HG03342 (cell line): Measurements from ENCODE around the gene ADAMTSL3.
"Not testable (repeated sequence)": the region's sequence is repeated elsewhere in the genome, so short reads cannot be mapped to it uniquely, and the experiment has no call there.

Experiments used
- ATAC-seq: cut with Tn5 transposase; IDR thresholded peaks from one replicate; pipeline ENCODE4 v1.9.1; 2021; ENCODE audit warnings: mild to moderate bottlenecking, moderate library complexity; ENCODE audit not compliant: unreplicated experiment

ADAMTSL3 gene

GRCh38 chr15:84006421-84006820 is 352.5 kb downstream of the ADAMTSL3 start:
- ATAC-seq = no peak

DNA sequence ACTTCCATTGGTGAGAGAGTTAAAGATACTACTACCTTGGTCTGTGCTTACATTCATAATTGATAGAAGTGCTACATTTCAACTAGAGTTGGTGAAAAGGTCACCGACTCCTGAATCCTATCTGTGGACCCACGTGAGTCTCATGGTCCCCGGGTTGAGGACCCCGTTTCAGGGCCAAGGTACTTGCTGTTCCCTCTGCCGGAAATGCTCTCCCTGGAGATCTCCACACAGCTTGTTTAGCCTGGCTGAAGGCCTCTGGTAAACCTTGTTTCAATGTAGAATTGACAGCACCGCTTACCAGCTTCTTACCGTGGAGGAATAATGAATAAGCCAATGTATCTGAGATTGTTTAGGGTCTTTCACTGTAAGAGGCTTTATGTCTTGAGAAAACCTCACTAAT is 355.7 kb downstream of the ADAMTSL3 start:
- no peak for ATAC-seq

DNA sequence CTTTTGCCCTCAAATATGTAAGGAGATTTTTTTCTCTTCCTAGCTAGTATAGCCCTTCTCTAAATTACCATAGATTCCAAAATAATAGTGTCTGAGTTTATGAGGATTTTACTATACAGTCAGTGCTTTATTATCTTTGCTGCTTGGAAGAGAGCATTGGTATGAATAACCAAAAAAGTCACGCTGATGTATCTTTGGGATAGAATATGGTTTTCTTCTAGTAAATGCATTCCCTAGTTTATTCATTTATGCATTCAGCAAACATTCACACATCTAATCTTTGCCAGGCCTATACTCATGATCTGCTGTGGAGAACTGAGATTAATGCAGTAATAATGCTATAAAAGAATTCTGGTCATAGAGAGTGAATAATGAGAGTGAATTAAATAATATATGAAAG is 356.3 kb downstream of the ADAMTSL3 start:
- no peak for ATAC-seq

GRCh38 chr15:84016371-84016770 is 362.4 kb downstream of the ADAMTSL3 start:
- ATAC-seq = no peak

- no peak for ATAC-seq
These were observed 368.6 kb downstream of the ADAMTSL3 start for GRCh38 chr15:84022516-84022915.

DNA sequence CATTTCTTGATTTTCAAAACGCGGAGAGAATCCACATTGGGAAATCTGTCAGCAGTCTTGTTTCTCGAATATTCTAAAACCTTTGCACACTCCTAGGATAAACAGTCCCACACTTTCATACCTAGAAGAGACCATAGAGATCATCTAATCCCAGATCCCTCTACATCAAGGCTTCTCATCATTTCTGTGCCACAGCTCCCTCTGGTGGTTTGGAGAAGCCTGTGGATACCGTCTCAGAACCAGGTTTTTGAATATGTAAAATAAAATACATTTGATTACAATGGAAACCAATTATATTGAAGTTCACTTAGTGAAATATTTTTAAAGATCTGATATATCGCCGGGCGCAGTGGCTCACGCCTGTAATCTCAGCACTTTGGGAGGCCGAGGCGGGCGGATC is 369.7 kb downstream of the ADAMTSL3 start:
- no peak for ATAC-seq

DNA sequence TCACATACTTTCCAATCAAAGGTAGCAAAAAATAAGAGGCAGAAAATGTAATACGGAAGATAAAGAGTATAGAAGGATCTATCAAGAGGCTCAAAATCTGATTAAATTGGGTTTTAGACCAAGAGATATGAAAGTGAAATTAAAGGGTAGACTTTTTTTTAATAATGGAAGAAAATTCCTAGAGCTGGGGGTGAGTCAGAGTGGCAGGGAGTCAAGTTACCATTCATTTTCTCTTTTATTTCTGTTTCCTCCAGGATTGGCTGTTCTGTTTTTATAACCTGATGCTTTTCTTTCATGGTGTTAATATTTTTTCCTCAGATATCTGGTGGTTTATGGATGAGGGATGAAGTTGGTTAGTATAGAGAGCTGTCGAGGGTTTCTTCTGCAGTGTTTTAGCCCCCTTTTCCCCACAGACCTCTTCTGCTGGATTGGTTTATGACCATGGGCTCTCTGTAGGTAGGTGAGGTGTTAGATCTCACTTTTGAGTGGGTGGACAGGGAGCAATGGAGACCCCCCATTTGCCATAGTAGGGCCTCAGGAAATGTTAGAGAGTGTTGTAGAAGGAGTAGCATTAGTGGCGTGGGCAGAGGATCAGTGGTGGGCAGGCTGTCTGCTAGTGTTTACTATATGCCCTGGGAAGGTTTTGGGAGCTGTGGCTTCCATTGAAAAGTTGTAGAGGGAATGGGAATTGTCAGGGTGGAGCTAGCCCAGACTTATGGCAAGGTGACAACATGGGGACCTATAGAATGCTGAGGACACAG is 380.1 kb downstream of the ADAMTSL3 start:
- ATAC-seq = no peak

DNA sequence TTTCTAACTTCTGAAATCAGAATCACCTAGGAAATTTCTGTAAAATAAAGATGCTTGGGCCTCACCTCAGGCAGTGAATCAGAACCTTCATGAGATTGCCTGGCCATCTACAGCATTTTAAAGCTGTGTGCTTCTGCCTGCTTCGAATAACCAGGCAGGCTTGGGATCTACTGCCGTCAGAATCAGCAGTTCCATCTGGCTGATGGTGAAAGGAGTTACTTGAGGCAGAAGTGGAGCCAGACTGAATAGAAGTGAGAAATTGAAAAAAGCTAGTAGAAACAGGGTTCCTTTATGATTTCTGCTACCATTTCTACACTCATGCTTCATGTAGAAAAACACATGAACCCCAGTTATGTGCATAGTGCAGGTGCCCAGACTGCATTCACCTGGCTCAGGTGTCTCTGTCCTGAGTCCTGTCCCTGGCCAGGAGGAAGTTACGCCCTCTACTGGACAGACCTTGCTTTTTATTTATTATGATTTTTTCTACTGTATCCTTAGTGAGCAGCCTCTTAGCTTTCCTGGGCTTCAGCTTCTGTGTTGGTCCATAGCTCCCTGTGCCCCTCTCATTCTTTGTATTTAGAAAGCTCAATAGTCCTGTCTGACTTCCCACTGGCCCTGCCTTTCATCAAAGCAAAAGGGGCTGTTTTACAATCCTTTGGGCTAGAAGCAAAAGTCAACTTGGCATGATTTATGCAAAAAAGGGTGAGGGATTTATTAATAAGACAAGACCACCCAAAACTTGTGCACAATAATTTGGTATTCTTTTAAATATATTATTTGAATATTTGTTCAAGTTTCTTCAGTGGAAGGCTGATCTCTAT is 380.9 kb downstream of the ADAMTSL3 start:
- ATAC-seq = no peak

DNA sequence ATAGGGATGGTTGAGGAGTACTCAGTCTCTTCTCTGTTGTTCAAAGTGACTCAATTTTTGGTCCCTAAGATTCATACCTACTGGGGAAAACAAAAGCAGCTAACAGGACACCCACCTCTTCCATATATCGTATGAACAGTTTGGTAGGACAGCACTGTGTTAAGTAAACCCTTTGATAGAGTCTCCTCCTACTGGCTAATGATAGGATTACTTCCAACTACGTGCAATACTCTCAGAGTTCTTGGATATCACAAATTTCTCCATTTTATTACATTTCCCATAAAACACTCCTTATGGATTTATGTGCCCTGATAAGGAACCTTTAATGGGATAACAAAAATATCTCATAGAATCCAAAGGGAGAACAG is 381.5 kb downstream of the ADAMTSL3 start:
- ATAC-seq = no peak

DNA sequence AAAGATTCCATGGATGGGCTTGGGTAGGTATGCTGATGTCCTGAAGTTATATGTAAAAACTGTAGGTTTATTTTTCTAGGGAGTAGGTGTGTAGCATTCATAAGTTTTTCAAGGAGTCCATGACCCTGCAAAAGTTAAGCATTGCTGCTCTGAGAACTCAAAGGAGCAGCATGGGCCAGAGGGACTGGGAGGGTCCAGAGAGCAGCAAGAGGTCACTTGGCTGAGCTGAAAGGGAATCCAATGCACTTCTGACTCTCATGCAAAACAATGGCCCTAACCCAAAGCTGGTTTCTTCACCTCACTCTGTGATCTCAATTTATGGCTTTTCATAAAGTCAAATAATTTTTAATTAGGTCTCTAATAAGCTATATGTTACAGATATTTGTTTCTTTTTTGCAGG is 383.4 kb downstream of the ADAMTSL3 start:
- ATAC-seq = no peak

DNA sequence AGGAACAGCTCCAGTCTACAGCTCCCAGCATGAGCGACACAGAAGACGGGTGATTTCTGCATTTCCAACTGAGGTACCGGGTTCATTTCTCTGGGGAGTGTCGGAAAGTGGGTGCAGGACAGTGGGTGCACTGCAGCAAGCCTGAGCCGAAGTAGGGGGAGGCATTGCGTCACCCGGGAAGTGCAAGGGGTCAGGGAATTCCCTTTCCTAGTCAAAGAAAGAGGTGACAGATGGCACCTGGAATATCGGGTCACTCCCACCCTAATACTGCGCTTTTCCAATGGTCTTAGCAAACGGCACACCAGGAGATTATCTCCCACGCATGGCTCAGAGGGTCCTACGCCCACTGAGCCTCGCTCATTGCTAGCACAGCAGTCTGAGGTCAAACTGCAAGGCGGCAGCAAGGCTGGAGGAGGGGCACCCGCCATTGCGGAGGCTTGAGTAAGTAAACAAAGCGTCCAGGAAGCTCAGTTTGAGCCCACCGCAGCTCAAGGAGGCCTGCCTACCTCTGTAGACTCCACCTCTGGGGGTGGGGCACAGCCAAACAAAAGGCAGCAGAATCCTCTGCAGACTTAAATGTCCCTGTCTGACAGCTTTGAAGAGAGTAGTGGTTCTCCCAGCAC is 388.6 kb downstream of the ADAMTSL3 start:
- not testable (repeated sequence) for ATAC-seq

GRCh38 chr15:84046064-84046637 is 392.2 kb downstream of the ADAMTSL3 start:
- no peak for ATAC-seq

- not testable (repeated sequence) for ATAC-seq
These were observed 395.6 kb downstream of the ADAMTSL3 start for GRCh38 chr15:84049480-84049879.

DNA sequence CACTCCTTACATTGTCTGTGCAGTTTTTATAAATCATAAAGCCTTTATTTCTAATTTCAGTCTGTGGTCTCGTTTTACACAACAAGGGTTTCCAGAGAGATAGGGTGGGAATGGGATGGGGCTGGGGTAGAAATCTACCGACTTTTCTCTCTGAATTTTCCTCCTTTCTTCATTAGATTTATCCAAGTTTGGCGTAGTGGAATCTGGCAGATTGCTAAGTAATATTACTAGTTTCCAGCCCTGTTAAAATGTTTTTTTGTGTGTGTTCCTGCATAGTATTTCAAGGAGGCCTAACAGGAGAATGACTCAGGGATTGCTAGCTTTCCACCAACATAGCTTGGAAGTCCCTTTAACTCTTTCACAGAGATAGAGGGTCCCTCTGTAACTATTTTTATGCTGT is 396.2 kb downstream of the ADAMTSL3 start:
- ATAC-seq = no peak

GRCh38 chr15:84051146-84051545 is 397.2 kb downstream of the ADAMTSL3 start:
- not testable (repeated sequence) for ATAC-seq

GRCh38 chr15:84054544-84054943 is 400.6 kb downstream of the ADAMTSL3 start:
- not testable (repeated sequence) for ATAC-seq

DNA sequence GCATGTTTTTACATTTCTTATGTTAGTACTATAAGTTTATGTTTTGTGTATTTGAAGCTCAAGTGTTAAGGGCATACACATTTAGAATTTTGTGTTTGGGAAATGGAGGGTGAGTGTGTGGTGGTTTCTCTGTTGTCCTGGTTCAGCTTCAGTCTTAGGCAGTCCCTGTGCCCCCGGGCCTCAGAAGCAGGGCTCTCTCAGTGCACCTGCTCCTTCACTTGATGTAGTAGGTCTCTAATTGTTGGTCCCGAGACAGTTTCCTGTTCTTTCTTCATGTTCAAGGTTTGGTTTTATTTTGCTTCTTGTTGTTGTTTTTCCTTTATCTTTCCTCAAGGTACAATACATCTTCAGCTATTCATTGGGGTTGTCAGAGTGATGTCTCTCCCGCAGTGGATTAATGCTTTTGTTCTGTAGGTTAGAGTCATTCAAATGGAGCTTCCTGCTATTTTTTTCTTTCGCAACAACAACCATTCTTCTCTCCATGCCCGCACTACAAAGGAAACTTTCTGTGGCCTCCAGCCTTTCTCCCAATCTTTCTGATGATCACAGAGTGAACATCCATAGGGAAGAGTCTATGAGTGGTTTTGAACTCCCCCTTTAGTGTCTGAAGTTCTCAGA is 403.9 kb downstream of the ADAMTSL3 start:
- no peak for ATAC-seq

DNA sequence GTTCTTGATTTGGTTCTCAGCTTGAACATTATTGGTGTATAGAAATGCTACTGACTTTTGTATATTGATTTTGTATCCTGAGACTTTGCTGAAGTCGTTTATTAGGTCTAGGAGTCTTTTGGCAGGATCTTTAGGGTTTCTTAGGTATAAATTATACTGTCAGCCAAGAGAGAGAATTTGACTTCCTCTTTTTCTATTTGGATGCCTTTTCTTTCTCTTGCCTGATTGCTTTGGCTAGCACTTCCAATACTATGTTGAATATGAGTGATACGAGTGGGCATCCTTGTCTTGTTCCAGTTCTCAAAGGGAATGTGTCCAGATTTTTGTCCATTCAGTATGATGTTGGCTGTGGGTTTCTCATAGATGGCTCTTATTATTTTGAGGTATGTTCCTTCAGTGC is 409.8 kb downstream of the ADAMTSL3 start:
- ATAC-seq = not testable (repeated sequence)

DNA sequence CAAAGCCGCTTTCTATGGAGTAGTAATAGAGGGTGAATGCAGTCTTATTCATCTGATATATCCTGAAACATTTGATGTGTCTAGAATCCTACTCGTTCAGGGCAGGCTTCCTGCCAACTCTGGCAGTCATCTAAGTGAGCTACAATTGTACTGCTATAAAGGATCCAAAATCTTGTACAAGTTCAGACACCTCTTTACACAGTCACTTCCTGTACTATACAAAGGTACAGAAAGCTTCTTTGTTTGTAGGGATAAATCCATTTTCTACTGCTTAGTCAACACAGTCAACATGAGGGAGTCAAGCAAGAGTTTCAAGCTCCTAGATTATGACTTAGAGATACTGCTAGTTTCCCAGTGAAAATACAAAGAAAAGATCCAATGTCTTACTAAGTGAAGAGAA is 414.8 kb downstream of the ADAMTSL3 start:
- ATAC-seq = not testable (repeated sequence)

DNA sequence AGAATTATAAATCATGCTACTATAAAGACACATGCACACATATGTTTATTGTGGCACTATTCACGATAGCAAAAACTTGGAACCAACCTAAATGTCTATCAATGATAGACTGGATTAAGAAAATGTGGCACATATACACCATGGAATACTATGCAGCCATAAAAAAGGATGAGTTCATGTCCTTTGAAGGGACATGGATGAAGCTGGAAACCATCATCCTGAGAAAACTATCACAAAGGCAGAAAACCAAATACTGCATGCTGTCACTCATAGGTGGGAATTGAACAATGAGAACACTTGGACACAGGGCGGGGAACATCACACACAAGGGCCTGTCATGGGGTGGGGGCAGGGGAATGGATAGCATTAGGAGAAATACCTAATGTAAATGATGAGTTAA is 424.1 kb downstream of the ADAMTSL3 start:
- not testable (repeated sequence) for ATAC-seq

GRCh38 chr15:84079325-84079884 is 425.5 kb downstream of the ADAMTSL3 start:
- ATAC-seq = not testable (repeated sequence)
